ENCODE results near the gene ARAP1.

ARAP1 gene

DNA sequence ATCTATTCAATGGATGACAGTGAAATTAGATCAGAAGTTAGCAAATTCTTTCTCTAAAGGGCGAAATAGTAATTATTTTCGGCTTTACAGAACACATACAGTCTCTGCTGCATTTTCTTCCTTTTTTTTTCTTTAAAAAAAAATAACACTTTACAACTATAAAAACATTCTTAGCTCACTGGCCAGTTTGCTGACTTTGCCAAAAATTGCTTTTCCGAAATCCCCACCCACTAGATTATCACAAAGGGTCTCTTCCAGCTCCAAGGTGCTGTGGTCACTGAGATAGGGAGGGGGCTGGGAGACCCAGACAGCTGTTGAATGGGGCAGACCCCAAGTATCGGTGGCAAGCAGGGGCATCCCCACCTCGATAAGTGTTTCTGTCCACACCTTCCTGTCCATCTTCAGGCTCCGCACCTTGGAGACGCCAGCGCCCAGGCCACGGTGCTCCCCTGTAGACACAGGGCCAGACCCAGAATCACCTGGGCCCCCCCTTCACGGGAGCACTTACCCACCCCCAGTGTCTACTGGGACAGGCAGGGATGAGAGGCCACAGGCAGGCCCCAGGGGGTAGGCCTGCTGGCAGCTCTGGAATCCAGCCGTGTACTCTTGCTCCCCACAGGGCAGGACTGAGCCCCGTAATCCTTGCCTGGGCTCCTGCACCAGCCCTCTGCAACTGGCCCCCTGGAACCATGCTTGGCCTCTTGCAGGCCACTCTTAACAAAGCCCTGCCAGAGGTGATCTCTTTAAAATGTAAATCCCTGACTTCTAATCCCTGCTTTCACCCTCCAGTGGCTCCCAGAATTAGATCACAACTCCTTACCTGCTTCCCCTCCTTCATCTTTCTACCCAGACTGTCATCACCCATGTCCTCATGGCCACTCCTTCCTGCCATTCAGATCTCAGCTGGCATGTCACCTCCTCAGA, 46.5 kb downstream of the ARAP1 start:
- DNase-seq (ENCODE audit: low read depth in 2 of 2): no peak

DNA sequence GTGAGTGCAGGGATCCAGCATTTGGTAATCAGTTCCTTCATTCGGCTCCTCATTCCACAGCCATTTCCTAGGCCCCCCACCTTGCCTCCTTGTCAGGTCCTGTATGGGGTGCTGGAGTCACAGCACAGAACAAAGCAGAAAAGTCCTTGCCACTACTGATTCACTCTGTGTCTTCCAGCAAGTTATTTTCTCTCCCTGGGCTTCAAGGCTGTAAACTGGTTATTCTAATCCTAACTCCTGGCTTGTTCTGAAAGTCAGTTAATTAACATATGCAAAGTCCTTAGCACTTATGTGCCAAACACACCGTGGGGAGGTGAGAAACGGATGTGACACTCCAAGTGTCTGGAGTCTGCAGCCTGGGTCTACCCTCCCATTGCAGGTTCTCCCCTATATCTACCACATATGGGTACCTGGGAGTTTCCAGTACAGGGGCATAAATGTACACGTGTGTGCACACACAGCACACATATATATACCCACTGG, 47.4 kb downstream of the ARAP1 start:
- DNase-seq (ENCODE audit: low read depth in 2 of 2): no peak

- no peak for DNase-seq (ENCODE audit: low read depth in 2 of 2)
Measured at GRCh38 chr11:72704028-72704782, 48.0 kb downstream of the ARAP1 start.

DNA sequence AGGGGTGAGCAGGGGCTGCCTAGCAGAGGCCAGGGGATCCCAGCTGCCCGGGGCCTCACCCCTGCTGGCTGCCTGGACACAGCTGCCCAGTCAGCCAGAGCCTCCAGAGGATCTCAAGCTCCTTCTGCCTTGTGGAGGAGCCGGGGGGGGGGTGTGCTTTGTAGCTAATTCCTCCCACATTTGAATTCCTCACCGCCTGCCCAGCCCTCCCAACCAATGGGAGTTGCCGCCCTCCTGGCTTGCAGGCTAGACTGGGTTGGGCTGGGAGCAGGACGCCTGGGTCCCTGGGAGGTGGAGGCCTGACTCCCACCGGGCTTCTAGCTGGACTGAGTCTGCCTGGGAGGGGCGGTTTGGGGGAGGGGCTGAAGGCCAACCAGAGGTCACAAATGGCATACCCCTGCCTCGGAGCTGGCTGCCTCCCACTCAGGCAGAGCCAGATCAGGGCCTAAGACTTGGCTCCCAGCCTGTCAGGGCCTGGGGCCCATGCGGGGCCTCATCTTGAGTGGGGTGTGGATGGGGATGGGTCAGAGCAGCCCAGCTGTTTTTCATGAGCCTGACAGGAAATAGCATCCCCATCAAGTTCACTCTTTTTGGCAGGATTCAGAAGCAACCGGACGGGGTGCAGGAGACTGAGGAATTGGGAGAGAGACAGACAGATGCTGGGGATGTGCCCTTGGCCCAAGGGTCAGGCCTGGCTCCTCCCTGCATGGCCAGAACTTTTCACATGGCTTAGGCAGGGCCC, 48.8 kb downstream of the ARAP1 start:
- DNase-seq (ENCODE audit: low read depth in 2 of 2): no peak

GRCh38 chr11:72702577-72703241, 49.5 kb downstream of the ARAP1 start:
- no peak for DNase-seq (ENCODE audit: low read depth in 2 of 2)

DNA sequence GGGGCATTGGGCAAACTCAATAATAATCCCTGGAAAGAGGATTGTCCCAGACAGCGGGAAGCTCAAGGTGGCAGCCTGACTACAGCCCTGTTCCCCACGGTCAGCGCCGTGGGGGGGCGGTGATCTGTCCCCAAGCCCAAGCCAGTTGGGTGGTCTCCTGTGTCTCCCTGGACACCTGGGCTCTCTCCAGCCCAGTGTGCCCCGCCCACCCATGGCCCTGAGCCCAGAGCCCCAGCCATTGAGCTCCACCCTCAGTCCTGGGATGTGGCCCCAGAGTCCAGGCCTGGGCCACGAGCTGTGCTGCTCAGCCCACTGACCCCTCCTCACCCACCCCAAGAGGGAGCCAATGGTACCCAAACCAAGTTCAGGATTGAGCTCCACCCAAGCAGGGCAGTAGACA, 50.1 kb downstream of the ARAP1 start:
- DNase-seq (ENCODE audit: low read depth in 2 of 2): no peak

DNA sequence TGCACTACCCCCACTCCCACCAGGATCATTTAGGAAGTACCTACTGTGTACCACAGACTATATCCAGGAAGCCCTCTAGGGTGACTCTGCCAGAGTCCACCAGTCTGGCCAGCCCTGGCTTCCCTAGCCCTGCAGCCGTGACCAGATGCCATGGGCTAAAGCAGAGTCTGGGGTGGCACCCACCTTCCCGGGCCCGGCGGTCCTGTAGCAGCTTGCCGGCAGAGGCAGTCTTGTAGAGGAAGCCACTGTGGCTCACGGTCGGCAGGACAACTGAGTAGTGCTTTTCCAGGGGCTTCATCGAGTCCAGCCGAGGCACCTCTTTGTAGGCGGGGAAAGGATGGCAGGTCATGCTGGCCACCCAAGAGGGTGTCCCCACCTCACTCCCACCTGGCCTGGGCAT, 50.7 kb downstream of the ARAP1 start:
- DNase-seq (ENCODE audit: low read depth in 2 of 2): no peak

GRCh38 chr11:72700146-72700545, 52.1 kb downstream of the ARAP1 start:
- DNase-seq (ENCODE audit: low read depth in 2 of 2): no peak

GRCh38 chr11:72697814-72698213, 54.4 kb downstream of the ARAP1 start:
- DNase-seq (ENCODE audit: low read depth in 2 of 2): no peak

- DNase-seq (ENCODE audit: low read depth in 2 of 2): no peak
Measured at GRCh38 chr11:72696866-72697700, 55.1 kb downstream of the ARAP1 start.

- DNase-seq (ENCODE audit: low read depth in 2 of 2): no peak
Measured at GRCh38 chr11:72695354-72695753, 56.9 kb downstream of the ARAP1 start.

DNA sequence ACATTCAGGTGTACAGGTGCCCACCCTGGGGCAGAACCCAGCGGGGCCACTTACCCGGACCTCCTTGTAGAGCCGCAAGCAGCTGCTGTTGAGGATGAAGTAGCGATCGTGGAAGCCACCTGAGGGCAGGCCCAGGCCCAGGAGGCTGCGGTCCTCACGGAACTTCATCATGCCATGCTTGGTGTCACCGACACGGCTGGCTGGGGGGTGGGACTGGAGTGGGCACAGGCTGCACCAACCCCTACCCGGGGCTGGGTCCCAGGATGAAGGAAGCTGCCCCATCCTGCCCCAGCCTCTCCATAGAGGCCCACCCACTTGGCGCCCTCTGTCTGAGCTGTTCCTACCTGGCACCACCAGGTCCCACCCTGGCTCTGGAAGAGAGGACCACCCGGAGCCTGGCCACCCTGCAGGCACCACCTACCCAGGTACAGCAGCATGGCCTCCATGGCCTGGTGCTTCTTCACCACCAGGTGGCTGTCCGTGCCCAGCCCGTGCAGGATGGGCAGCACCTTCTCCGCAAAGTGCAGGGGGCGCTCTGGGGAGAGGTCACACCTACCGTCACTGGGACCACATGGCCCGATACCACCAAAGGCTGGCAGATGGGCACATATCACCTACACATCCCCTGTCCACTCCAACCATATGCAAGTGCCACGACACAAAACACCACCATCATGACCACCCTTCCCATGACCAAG, 58.8 kb downstream of the ARAP1 start:
- DNase-seq (ENCODE audit: low read depth in 2 of 2): no peak

- DNase-seq (ENCODE audit: low read depth in 2 of 2): no peak
Measured at GRCh38 chr11:72692498-72693237, 59.5 kb downstream of the ARAP1 start.

DNA sequence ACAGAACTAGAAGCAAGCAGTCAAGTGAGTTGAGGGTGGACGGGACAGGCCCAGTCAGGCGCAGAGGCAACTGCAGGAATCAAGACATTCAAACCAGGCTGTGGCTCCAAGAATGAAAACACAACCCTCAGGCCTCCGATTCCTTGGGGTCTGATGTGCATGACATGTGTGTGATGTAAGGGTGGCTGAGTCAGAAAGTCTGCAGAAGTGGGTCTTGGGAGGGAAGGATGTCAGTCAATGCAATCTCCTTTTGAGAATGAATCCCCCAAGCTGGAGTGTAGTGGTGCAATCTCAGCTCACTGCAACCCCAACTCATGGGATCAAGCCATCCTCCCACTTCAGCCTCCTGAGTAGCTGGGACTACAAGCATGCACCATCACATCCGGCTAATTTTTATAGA, 62.0 kb downstream of the ARAP1 start:
- DNase-seq (ENCODE audit: low read depth in 2 of 2): no peak

GRCh38 chr11:72688929-72689328, 63.3 kb downstream of the ARAP1 start:
- DNase-seq (ENCODE audit: low read depth in 2 of 2): no peak

DNA sequence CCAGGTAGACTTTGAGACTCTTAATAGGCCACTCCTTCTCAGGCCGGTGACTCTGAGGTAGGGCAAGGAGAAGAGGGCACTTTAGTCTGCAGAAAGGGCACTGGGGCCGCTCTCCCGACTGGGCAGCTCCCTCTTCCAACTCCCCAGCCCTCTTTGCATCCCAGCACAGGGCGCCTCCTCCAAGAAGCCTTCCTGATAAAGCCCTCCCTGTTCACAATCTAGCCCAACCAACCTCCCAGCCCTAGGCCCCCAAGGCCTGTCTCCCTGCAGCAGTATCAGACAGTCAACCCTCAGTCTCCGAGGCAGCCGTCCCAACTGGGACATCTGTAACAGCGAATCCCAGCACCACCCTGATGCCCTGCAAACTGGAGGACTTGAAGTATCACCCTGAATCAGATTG, 63.7 kb downstream of the ARAP1 start:
- DNase-seq (ENCODE audit: low read depth in 2 of 2): no peak

DNA sequence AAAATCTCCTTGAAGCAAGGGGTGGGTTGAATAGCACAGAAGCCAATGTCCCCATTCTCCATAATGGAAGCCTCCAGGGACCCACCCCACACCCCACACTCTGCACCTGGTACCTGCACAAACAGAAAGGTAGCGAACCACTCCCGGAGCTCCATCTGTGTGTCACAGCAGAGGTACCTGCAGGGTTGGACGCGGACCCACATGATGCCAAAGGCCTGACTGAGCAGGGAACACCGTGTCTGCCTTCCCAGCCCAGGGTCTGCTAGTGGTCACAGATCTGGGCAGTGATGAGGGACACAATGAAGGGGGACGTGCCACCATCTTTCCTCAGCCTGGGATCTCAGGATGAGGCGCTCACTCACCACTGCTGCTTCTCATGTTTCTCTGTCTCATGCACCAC, 64.9 kb downstream of the ARAP1 start:
- no peak for DNase-seq (ENCODE audit: low read depth in 2 of 2)

DNA sequence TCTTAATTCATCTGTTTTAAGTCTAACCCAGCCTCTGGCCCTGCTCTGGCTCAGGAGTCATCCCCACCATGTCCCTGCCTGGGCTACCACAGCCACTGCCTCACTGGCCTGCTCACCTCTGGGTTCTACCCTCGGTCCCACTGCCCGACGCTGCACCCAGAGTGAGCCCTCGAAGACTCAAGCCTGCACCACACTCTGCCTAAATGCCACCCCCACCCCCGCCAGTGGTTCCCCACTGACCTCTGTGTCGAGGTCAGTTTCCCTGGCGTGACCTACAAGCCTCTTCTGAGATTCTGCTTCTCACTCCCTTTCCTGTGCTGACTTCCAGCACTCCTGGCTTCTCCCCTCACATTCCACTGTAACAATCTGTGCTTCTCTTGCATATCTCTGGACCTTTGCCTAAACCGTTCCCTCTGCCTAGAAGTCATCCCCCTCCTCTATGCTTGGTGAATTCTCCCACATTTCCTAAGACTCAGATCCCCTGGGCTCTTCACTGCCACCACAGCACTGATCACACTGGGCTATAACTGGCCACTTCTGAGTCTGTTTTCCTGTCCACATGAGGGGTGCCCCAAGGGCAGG, 65.5 kb downstream of the ARAP1 start:
- no peak for DNase-seq (ENCODE audit: low read depth in 2 of 2)

Measured in activated CD4-positive, alpha-beta T cell treated with anti-CD3 and anti-CD28 coated beads for 24 hours (primary cell).